ENCODE results near the gene FXN. TPM values are rescaled to one million over a fixed set of nuclear protein-coding genes. Genes with fewer than 3 reads are reported as not detected.
A peak's percentile ranks its signal among the peaks of the same experiment; 100 is the strongest.
"Not testable (repeated sequence)": the region's sequence is repeated elsewhere in the genome, so short reads cannot be mapped to it uniquely, and the experiment has no call there.

The FXN gene
- total RNA-seq, 1 donor from 2014 or later, result 36.6 TPM

DNA sequence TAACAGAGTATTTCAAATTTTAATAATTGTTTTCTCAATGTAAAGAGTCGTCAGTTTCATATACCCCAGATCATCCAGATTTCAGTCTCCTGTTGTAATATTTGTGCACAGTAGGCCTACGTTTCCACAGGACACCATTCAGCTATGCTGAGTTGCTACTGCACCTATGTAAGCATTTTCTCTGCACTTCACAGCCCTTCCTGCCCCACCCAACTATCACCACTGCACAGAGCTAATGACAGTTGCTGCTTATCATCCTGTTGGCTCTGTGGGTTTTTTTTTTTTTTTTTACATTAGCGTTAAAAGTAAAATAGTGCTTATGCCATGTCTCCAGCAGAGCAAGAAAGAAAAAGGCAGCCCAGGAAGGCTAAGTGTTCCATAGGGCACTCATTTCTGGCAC is 15.7 kb upstream of the FXN start:
- intact Hi-C loops (cut with DNase I), result no loop called here
- ATAC-seq, result no peak

DNA sequence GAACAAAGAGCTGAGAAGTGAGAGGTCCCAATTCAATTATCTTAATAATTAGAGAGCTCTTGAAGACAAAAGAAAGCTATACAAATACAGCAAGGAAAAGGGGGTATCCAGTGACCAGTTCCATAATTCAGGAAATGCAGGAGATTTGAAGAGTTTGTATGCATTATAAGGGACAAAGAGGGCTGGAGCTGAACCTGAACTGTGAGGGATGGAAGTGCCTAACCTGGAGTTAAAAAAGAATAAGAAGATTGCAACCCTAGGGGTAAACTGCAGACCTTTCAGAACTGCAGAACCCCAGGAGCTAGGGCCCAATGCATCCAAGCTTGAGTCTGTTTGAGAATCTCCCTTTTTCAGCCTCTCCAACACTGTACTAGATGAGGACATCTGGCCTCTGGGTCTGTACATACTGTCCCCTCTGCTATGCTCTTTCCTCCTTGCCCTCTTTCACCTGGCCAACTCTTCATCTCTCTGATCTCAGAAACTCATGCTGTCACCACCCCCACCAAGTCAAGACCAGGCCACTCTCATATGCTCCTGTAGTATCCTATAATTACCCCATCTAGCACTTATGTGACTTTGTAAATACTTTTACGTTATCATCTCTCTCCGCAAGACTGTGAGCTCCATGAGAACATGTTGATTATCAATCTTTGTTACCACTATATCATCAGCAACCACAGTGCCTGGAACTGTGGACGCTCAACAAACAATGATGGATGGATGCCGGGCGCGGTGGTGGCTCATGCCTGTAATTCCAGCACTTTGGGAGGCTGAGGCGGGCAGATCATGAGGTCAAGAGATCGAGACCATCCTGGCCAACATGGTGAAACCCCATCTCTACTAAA is 15.0 kb upstream of the FXN start:
- intact Hi-C loops (cut with DNase I), result no loop called here
- no peak for DNase-seq (ENCODE audit: missing footprints)
- no peak for ATAC-seq

More for the DNA sequence above, 15.7 kb upstream of the FXN start:
- DNase-seq (ENCODE audit: missing footprints), result no peak

DNA sequence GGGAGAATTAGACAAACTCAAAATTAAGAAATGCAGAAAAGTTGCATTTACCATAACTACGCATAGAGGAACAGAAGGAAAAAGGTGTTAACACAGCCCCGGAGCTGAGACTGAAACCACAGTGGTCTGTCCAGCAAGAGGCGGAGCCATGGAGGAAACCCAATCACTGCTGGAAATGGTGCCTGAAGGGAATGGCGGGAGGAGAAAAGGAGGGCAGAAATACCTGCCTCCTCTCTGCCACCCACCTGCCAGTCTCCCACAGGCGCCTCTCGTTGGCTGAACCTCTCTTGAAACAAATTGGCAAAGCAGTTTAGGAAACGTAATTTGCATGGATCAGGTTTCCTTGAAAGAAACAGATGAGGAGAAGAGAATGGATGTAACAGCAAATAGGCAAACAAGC is 11.9 kb upstream of the FXN start:
- intact Hi-C loops (cut with DNase I), result no loop called here

DNA sequence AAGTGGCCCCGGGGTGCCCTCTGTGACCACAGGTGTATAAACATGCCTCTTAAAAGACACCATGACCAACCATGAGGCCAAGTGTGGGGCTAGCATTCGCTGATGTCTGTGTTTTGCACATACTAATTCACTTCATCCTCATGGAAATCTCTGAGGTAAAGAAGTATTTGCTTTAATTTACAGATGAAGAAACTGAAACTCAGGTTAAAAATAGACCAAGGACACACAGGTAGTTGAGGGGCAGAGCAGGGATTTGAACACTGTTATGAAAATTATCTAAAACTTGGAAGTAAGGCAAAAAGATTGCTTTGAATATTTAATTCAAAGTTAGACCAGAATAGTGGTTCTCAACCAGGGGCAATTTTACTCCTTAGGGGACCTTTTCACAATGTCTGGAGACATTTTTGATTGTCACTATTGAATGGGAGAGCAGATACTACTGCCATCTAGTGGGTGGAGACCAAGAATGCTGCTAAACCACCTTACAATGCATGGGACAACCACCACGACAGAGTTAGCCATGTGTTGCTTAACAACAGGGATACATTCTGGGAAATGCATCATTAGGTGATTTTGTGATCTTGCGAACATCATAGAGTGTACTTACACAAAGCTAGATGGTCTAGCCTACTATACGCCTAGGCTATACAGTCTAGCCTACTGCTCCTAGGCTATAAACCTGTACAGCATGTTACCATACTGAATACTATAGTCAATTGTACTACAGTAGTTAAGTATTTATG is 8.0 kb upstream of the FXN start:
- no peak for DNase-seq (ENCODE audit: missing footprints)
- intact Hi-C loops (cut with DNase I), result loop anchor here (1.0 to 2.0 kb wide), 2 partner anchors 325 to 443 kb away; no protein-coding TSS in a partner anchor
- peak; percentile 76 for ATAC-seq

More for the DNA sequence above, 11.9 kb upstream of the FXN start:
- no peak for ATAC-seq
- no peak for DNase-seq (ENCODE audit: missing footprints)

DNA sequence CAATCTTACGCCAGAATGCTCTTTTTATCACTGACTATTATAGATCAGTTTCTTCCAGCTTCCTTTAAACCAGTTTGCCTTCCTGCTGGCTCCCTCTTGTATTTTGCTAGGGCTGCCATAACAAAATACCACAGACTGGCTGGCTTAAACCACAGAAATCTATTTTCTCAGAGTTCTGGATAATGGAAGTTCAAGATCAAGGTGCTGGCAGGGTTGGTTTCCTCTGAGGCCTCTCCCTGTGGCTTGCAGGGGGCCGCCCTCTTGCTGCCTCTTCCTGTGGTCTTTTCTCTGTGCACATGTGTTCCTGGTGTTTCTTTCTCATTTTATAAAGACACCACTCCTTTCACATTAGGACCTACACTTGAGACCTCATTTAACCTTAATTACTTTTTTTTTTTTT is 6.8 kb upstream of the FXN start:
- intact Hi-C loops (cut with DNase I), result no loop called here
- no peak for DNase-seq (ENCODE audit: missing footprints)
- no peak for ATAC-seq

DNA sequence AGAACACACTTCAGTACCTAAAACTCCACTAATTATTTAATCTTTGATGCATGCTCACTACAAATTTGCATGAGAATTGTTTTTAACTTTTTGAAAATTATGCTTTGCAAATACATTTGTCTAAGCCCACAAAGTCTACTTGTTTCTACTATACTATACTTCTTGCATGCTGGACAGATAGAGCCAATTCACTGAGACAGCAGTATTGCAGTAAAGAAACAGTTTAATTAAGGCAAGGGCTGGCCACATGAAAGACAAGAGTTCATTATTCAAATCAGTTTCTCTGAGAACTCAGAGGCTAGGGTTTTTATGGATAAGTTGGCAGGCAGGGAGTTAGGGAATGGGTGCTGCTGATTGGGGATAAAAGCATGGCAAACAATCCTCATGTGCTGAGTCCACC is 6.0 kb upstream of the FXN start:
- DNase-seq (ENCODE audit: missing footprints) (no peak), ATAC-seq (no peak)
- intact Hi-C loops (cut with DNase I), result no loop called here

DNA sequence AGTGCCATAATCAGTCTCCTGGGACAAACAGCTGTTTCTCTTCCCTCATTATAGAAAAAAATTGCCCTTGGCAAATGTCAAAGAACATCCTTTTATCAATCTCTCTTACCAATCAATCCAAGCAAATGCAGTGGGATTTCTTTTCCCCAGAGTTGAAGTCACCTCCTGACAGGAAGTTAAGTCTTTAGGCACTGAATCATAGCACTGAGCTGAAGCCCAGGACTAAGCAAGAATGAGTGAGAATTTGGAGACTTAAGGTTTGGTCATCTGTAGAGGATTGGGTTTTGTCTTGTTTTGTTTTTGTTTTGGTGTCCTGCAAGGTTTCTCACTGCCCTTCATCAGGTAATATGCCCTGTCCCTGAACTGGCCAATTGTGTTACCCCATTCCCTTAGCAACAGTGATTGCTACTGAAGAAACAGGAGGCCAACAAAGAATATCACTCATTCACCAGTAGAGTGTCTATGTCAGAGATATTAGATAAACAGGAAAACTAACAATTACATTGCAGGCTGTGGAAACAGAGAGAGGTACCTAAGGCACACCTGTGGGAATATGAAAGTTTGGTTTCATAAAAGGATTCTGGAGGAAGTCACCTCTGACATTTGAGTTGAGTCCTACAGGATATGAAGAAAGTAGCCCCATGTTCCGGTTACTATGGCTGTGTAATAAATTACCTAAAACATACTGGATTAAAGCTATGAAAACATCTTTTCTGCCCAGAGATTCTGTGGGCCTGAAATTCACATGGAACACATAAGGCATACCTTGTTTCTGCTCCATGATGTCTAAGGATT is 4.5 kb upstream of the FXN start:
- no peak for ATAC-seq
- intact Hi-C loops (cut with DNase I), result loop anchor here (10.0 kb wide), 2 partner anchors 294 to 724 kb away; partner anchors contain the start of gene ENTREP1

DNA sequence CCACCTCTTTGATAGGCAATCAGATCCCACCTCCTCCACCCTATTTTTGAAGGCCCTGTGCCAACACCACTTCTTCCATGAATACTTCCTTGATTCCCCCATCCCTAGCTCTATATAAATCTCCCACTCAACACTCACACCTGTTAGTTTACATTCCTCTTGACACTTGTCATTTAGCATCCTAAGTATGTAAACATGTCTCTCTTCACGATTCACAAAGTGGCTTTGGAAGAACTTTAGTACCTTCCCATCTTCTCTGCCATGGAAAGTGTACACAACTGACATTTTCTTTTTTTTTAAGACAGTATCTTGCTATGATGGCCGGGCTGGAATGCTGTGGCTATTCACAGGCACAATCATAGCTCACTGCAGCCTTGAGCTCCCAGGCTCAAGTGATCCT is 1.5 kb upstream of the FXN start:
- DNase-seq (ENCODE audit: missing footprints), result no peak
- no peak for ATAC-seq
- intact Hi-C loops (cut with DNase I), result loop anchor here (10.0 kb wide), 2 partner anchors 291 to 721 kb away; partner anchors contain the start of gene ENTREP1

More for the DNA sequence above, 4.5 kb upstream of the FXN start:
- DNase-seq (ENCODE audit: missing footprints), result no peak

DNA sequence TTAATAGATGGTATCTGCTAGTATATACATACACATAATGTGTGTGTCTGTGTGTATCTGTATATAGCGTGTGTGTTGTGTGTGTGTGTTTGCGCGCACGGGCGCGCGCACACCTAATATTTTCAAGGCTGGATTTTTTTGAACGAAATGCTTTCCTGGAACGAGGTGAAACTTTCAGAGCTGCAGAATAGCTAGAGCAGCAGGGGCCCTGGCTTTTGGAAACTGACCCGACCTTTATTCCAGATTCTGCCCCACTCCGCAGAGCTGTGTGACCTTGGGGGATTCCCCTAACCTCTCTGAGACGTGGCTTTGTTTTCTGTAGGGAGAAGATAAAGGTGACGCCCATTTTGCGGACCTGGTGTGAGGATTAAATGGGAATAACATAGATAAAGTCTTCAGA is 757 bp downstream of the FXN start:
- intact Hi-C loops (cut with DNase I), result loop anchor here (10.0 kb wide), 2 partner anchors 288 to 718 kb away; partner anchors contain the start of gene ENTREP1
- ATAC-seq, result no peak
- no peak for DNase-seq (ENCODE audit: missing footprints)

DNA sequence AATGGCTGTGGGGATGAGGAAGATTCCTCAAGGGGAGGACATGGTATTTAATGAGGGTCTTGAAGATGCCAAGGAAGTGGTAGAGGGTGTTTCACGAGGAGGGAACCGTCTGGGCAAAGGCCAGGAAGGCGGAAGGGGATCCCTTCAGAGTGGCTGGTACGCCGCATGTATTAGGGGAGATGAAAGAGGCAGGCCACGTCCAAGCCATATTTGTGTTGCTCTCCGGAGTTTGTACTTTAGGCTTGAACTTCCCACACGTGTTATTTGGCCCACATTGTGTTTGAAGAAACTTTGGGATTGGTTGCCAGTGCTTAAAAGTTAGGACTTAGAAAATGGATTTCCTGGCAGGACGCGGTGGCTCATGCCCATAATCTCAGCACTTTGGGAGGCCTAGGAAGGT is 1.2 kb downstream of the FXN start:
- intact Hi-C loops (cut with DNase I), result loop anchor here (10.0 kb wide), 2 partner anchors 288 to 718 kb away; partner anchors contain the start of gene ENTREP1
- ATAC-seq, result no peak

DNA sequence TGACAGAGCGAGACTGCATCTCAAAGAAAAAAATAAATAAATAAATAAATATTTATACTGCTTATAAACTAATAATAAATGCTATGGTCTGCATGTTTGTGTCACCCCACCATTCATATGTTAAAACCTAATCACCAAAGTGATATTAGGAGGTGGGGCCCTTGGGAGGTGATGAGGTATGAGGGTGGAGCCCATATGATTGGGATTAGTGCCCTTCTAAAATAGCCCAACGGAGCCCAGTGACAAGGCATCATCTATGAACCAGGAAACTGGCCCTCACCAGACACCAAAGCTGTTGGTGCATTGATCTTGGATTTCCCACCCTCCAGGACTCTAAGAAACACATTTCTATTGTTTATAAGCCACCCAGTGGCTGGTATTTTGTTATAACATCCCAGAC is 5.1 kb downstream of the FXN start:
- intact Hi-C loops (cut with DNase I), result no loop called here
- DNase-seq (ENCODE audit: missing footprints) (no peak), ATAC-seq (no peak)

More for the DNA sequence above, 1.2 kb downstream of the FXN start:
- DNase-seq (ENCODE audit: missing footprints), result no peak

DNA sequence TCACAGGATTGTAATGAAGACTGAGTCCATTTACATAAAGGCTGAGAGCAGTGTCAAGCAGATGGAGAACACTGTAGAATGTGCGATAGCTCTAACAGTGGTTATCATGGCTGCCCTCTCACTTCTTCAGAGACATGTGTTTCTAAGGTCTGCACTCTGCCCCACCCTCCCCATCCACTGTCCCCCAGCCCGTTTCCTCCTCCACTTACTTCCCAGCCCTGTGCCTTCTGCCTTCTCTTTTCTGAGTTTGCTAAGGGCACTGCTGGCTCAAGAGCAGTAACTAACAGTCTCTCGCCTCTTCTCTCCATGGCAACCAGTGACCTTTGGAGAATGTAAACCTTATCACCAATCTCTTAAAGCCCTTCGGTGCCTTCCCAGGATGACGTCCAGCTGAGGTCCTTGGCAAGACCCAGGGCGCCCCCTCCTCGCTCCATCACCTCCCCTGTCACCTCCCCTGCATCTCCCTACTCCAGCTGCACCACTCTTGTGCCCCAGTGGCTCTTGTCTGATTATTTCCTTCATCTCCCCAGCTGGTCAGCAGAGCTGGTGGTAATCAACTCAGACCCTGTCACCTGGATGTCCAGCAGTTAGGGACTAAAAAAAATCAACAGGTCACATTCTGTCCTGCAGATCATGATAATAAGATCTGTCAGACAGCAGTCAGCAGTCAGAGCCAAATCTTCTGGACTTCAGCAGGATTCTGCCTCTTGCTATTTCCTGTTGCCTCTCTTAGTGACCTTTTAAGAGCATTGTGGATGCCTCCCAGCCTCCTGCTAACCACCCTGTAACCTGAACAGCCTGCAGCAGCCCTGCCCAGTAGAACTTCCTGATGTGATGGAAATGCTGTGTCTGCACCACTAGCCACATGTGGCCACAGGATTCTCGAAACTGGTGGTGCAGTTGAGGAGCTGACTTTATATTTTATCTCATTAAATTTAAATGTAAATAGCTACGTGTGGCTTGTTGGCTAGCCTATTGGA is 9.0 kb downstream of the FXN start:
- intact Hi-C loops (cut with DNase I), result no loop called here
- no peak for DNase-seq (ENCODE audit: missing footprints)
- peak; percentile 35 for ATAC-seq

DNA sequence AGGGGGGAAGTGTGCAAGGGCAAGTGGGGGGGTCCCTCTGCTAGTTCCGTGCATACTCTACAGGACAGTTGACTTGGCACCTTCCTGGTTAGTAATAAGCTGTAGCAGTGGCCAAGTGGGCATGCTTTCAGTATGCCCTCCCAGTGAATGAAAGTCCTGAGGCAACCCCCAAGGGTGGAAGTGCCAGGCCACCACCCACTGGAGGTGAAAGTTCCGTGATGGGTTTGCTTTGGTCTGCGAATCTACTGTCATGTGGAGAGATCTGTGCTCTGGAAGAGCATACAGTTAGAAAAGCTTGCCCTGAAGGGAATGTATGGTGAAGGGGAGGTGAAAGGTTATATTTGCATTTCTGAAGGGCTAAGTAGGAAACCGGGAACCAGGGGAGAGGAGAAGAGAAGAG is 10.3 kb downstream of the FXN start:
- no peak for DNase-seq (ENCODE audit: missing footprints)
- no peak for ATAC-seq
- intact Hi-C loops (cut with DNase I), result no loop called here

DNA sequence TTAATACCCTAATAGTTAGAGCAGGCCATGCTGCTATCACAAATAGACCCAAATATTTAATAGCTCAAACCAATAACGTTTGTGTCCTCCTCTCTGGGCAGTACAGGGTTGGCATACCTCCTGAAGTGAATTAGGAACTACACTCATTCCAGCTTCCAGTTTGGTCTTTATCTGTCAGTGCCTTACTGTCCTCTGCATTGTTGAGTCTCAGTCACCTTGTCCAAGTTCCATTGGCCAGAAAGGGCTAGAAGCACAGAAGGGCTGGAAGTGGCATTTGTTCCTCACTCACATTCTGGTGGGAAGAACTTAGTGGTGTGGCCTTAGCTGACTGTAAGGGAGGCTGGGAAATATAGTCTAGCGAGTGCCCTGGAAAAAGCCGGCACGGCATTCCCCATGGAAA is 11.2 kb downstream of the FXN start:
- intact Hi-C loops (cut with DNase I), result no loop called here
- DNase-seq (ENCODE audit: missing footprints), result no peak
- peak; percentile 62 for ATAC-seq

DNA sequence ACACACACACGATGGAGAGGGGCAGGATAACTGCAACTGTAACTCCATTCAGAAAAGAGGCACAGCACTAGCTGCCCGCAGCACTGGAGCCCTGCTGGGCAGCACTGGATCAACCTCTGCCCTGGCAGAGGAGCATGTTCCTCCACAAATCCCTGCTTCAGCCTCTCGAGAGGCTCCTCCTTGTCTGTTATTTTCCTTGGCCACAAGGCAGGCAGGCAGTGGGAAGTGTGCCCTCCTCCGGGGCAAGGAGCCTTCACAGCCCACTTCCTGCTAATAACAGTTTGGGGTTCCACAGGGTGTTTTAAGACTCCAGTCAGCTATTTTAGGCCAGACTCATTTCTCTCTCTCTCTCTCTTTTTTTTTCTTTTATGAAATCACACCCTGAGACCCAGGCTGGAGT is 11.8 kb downstream of the FXN start:
- intact Hi-C loops (cut with DNase I), result no loop called here
- no peak for DNase-seq (ENCODE audit: missing footprints)
- no peak for ATAC-seq

DNA sequence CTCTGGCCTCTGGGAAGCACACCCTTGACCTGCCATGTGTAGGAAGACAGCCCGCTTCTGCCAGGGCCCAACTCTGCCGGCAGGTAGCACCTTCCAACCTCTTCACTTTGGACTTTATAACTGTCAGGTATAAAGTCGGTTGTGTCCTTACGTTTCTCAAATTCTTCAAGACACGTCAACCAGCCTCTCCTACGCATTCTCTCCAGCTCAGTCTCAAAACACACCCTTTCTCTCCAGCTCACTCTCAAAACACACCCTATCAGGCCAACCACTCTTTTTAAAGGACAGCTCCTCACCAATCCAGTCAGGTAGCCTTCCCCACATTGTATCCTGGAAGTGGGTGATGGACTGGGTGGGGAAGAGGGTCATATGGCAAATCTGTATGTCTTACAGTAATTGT is 13.5 kb downstream of the FXN start:
- ATAC-seq (no peak), DNase-seq (ENCODE audit: missing footprints) (no peak)
- intact Hi-C loops (cut with DNase I), result no loop called here

DNA sequence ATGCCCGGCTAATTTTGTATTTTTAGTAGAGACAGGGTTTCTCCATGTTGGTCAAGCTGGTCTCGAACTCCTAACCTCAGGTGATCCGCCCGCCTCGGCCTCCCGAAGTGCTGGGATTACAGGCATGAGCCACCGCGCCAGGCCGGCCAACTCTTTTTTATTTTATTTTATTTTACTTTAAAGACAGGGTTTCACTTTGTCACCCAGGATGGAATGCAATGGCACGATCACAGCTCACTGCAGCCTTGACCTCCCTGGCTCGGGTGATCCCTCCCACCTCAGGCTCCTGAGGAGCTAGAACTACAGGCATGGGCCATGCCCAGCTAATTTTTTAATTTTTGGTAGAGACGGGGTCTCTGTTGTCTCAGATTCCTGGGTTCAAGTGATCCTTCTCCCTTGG is 15.4 kb downstream of the FXN start:
- ATAC-seq; DNase-seq (ENCODE audit: missing footprints): not testable (repeated sequence)
- intact Hi-C loops (cut with DNase I), result loop anchor here (10.0 kb wide), 1 partner anchor 494 kb away; no protein-coding TSS in a partner anchor

DNA sequence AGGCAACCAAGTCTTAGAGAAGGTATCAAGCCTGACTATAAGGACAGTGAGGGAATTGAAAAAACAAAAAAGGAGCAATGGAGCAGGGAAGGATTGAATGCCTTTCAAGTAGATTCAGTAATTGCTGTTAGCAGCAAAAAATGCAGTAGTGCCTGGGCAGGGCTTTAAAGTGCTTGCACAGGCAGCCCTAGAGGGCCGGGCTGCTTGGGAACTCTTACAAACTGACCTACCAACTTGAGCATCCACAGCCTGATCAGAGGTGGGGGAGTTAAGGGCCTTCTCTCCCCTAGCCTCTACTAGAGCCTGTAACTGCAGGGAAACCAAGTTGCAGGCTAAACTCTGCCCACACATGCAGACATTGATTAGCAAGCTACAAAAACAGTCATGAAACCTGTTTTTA is 19.4 kb downstream of the FXN start:
- intact Hi-C loops (cut with DNase I), result loop anchor here (1.0 to 10.0 kb wide), 3 partner anchors 68 to 490 kb away; no protein-coding TSS in a partner anchor
- ATAC-seq (no peak), DNase-seq (ENCODE audit: missing footprints) (no peak)
